ENCODE measurements around the gene PTPRU. TPM values are rescaled to one million over a fixed set of nuclear protein-coding genes. Genes with fewer than 3 reads are reported as not detected.

PTPRU gene
- total RNA-seq, 5 donors from 2014 or later (not counting 1 experiment from before 2014, with no cell fraction given): 0.13 to 0.82 (median 0.33) TPM; not detected in 2

- Histone ChIP-seq H3K4me3 (ENCODE audit: control insufficient read depth in 1 of 2, extremely low read depth in 1 of 2, low read length in 1 of 2) (no peak overlapping the region), H3K27ac (ENCODE audit: low read length) (no peak overlapping the region), H3K9me3 (no peaks in the 10 kb centered on the region), H3K27me3 (replicated peaks in 1 of 2; ENCODE audit: control insufficient read depth in 2 of 2, extremely low read depth in 1 of 2, insufficient read depth in 2 of 2, low read length in 1 of 2) (peaks cover 0 to 31% of the 10 kb centered on the region in 2 experiments), H3K36me3 (ENCODE audit: control insufficient read depth in 2 of 2, extremely low read depth in 1 of 2, insufficient read depth in 1 of 2, low read length in 1 of 2) (no peaks in the 10 kb centered on the region), H3K4me1 (ENCODE audit: control insufficient read depth in 1 of 2, extremely low read depth in 1 of 2, insufficient read depth in 2 of 2, low read length in 2 of 2) (no peaks in the 10 kb centered on the region)
- Mint-ChIP-seq H3K4me3 (no peak overlapping the region), H3K27ac (no peak overlapping the region), H3K9me3 (peaks cover 0 to 19% (median 3%) of the 10 kb centered on the region in 3 donors), H3K27me3 (peaks cover 55 to 65% of the 10 kb centered on the region in 2 donors), H3K4me1 (no peaks in the 10 kb centered on the region), H3K36me3 (no peaks in the 10 kb centered on the region)
- ChIA-PET POLR2A (no interaction called here), CTCF (no interaction called here)
- ATAC-seq (replicated peaks in 1 of 4) (no peak), DNase-seq (no peak)
- WGBS (ENCODE audit: insufficient coverage): 83% methylated on average over 2 of the region's 4 CpGs
These were observed 135.8 kb downstream of the PTPRU start for GRCh38 chr1:29372108-29372507.

Other genes starting within 250 kb of the PTPRU start
- gene TMEM200B, start 112.6 kb upstream of the PTPRU start, total RNA-seq: under 1 TPM in 3 of 5 donors, not detected in 2; 0.12 to 0.16 (median 0.16) TPM
- gene SRSF4, start 54.6 kb upstream of the PTPRU start, total RNA-seq: 10 to 100 TPM; 76.0 to 90.4 (median 78.9) TPM
- 10 to 100 TPM in 4 of 5 donors, 1 to 10 TPM in 1; 9.5 to 17.8 (median 17.3) TPM for gene MECR, start 5.6 kb upstream of the PTPRU start, total RNA-seq

All from T-cell (primary cell).